GM19193 (cell line): ENCODE measurements around the gene TRABD2B.

ENCODE experiments used
- POLR2A ChIP-seq: IDR thresholded peaks from 4 replicates; pipeline ENCODE4 v1.6.1; 2011; ENCODE audit not compliant: insufficient read depth, insufficient read length; ENCODE audit errors: extremely low read depth

The TRABD2B gene

GRCh38 chr1:47924270-47925048 is 72.7 kb downstream of the TRABD2B start:
- no peak for TF ChIP-seq POLR2A

GRCh38 chr1:47921935-47922415 is 75.2 kb downstream of the TRABD2B start:
- TF ChIP-seq POLR2A: no peak

GRCh38 chr1:47919113-47919833 is 77.9 kb downstream of the TRABD2B start:
- TF ChIP-seq POLR2A: no peak

GRCh38 chr1:47918257-47918867 is 78.8 kb downstream of the TRABD2B start:
- no peak for TF ChIP-seq POLR2A

GRCh38 chr1:47917687-47918086 is 79.5 kb downstream of the TRABD2B start:
- TF ChIP-seq POLR2A: no peak

- no peak for TF ChIP-seq POLR2A
Observed at GRCh38 chr1:47915677-47916353, 81.4 kb downstream of the TRABD2B start.

GRCh38 chr1:47914952-47915676 is 82.1 kb downstream of the TRABD2B start:
- no peak for TF ChIP-seq POLR2A

GRCh38 chr1:47914218-47914938 is 82.8 kb downstream of the TRABD2B start:
- no peak for TF ChIP-seq POLR2A

GRCh38 chr1:47913225-47913823 is 83.9 kb downstream of the TRABD2B start:
- no peak for TF ChIP-seq POLR2A

GRCh38 chr1:47912756-47913155 is 84.4 kb downstream of the TRABD2B start:
- TF ChIP-seq POLR2A: no peak

- TF ChIP-seq POLR2A: no peak
Observed at GRCh38 chr1:47911892-47912291, 85.3 kb downstream of the TRABD2B start.

- no peak for TF ChIP-seq POLR2A
Observed at GRCh38 chr1:47911424-47911823, 85.8 kb downstream of the TRABD2B start.

GRCh38 chr1:47908258-47908657 is 88.9 kb downstream of the TRABD2B start:
- TF ChIP-seq POLR2A: no peak
